ENCODE data around the gene DNAAF1. TPM values are rescaled to one million over a fixed set of nuclear protein-coding genes. Genes with fewer than 3 reads are reported as not detected.

DNAAF1 gene
- total RNA-seq, 1 experiment from 2014 or later: not detected

DNA sequence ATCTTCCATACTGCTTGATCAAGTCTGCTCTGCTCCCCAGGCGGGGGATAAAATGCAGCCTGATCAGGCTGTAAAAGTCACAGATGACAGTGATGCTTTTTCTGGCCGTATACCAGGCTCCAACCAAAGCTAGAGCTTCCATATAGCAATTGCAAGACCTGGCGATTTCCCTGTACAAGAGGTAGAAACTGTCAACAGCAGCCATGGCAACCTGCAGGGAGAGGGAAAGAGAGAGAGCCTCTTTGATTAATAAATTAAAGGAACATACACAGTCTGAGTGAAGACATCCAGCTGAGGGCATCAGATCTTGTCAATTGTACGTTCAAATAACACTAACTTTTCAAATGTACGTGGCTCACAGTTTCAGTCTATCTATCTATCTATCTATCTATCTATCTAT is 14.0 kb upstream of the DNAAF1 start:
- POLR2A ChIA-PET: no interaction called here
- intact Hi-C loops (cut with micrococcal nuclease; ENCODE audit: unreplicated experiment): no loop called here

DNA sequence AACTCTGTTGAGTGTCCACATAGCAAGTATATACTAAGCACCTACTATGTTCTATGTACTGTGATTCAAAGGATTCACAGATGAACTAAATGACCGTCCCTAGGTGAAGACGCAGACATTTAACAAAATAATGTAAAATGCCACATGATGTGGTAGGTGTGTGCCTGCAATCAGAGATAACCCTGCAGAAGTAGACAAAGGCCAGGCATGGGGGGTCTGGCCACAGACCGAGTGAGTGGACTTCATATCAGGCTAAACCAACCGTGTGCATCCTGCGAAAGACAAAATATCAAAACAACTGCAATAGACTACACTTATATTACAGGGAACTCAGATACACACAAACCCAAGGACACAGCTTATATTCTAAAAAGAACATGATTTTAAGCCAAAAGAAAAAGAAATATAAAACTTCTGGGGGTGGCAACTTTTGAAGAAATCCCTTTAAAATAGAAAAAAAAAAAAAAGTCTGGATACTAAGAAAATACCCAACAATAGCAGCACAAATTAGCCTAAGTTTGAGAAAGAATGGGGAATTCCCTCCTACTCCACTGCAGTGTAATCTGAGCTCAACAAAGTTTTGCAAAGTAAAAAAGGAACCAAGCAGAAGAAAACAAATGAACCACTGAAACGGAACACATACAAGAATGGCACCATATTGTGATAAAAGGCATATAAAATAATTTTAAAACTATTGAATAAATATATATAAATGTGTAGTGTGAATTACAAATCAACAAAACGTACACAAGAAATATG is 12.4 kb upstream of the DNAAF1 start:
- H3K4me1 ChIP-seq (ENCODE audit: control insufficient read depth, insufficient read depth, low read length): no peaks in the 10 kb centered on the region
- no TSS peak for BruUV-seq (replicated peaks)
- H3K27me3 ChIP-seq (ENCODE audit: control insufficient read depth, insufficient read depth, low read length): no peaks in the 10 kb centered on the region
- TF ChIP-seq, protein P1, sequence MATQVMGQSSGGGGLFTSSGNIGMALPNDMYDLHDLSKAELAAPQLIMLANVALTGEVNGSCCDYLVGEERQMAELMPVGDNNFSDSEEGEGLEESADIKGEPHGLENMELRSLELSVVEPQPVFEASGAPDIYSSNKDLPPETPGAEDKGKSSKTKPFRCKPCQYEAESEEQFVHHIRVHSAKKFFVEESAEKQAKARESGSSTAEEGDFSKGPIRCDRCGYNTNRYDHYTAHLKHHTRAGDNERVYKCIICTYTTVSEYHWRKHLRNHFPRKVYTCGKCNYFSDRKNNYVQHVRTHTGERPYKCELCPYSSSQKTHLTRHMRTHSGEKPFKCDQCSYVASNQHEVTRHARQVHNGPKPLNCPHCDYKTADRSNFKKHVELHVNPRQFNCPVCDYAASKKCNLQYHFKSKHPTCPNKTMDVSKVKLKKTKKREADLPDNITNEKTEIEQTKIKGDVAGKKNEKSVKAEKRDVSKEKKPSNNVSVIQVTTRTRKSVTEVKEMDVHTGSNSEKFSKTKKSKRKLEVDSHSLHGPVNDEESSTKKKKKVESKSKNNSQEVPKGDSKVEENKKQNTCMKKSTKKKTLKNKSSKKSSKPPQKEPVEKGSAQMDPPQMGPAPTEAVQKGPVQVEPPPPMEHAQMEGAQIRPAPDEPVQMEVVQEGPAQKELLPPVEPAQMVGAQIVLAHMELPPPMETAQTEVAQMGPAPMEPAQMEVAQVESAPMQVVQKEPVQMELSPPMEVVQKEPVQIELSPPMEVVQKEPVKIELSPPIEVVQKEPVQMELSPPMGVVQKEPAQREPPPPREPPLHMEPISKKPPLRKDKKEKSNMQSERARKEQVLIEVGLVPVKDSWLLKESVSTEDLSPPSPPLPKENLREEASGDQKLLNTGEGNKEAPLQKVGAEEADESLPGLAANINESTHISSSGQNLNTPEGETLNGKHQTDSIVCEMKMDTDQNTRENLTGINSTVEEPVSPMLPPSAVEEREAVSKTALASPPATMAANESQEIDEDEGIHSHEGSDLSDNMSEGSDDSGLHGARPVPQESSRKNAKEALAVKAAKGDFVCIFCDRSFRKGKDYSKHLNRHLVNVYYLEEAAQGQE (IDR thresholded peaks at IDR 0.05; ENCODE audit: insufficient read depth in 1 of 2, low read depth in 2 of 2, low read length in 1 of 2): no peak
- TF ChIP-seq, protein P2, sequence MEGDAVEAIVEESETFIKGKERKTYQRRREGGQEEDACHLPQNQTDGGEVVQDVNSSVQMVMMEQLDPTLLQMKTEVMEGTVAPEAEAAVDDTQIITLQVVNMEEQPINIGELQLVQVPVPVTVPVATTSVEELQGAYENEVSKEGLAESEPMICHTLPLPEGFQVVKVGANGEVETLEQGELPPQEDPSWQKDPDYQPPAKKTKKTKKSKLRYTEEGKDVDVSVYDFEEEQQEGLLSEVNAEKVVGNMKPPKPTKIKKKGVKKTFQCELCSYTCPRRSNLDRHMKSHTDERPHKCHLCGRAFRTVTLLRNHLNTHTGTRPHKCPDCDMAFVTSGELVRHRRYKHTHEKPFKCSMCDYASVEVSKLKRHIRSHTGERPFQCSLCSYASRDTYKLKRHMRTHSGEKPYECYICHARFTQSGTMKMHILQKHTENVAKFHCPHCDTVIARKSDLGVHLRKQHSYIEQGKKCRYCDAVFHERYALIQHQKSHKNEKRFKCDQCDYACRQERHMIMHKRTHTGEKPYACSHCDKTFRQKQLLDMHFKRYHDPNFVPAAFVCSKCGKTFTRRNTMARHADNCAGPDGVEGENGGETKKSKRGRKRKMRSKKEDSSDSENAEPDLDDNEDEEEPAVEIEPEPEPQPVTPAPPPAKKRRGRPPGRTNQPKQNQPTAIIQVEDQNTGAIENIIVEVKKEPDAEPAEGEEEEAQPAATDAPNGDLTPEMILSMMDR (IDR thresholded peaks at IDR 0.05): no peak
- TF ChIP-seq TCF7L2 (IDR thresholded peaks at IDR 0.05; ENCODE audit: low read depth, low read length): no peak
- no peak overlapping the region for H3K4me3 ChIP-seq (ENCODE audit: low read depth in 2 of 2, low read length in 2 of 2)
- ChIA-PET CTCF (no interaction called here), POLR2A (no interaction called here)
- DNase-seq (ENCODE audit: low read depth, low spot score) (no peak), ATAC-seq (no peak)
- no peak overlapping the region for H3K27ac ChIP-seq (ENCODE audit: low read length)
- no peaks in the 10 kb centered on the region for H3K36me3 ChIP-seq (ENCODE audit: control insufficient read depth, insufficient read depth, low read length)
- intact Hi-C loops (cut with micrococcal nuclease; ENCODE audit: unreplicated experiment) (no loop called here), in situ Hi-C loops (cut with HindIII; ENCODE audit: low pct_unique_long_range_greater_than_20kb, low sequenced_read_pairs) (no loop called here)
- H3K9me3 ChIP-seq (ENCODE audit: control insufficient read depth, insufficient read depth, low read depth, low read length): no peaks in the 10 kb centered on the region

More for the DNA sequence above, 14.0 kb upstream of the DNAAF1 start:
- no peaks in the 10 kb centered on the region for H3K36me3 ChIP-seq (ENCODE audit: control insufficient read depth, insufficient read depth, low read length)
- no peak overlapping the region for H3K4me3 ChIP-seq (ENCODE audit: low read depth in 2 of 2, low read length in 2 of 2)
- no peak for DNase-seq (ENCODE audit: low read depth, low spot score)
- TF ChIP-seq POLR2AphosphoS5 (IDR thresholded peaks at IDR 0.05; ENCODE audit: low read depth, low read length) (no peak), SIN3A (IDR thresholded peaks at IDR 0.05; ENCODE audit: borderline replicate concordance, insufficient read depth, low read depth, low read length) (no peak), TCF7L2 (IDR thresholded peaks at IDR 0.05; ENCODE audit: low read depth, low read length) (no peak)
- TF ChIP-seq, protein P1 (IDR thresholded peaks at IDR 0.05; ENCODE audit: insufficient read depth in 1 of 2, low read depth in 2 of 2, low read length in 1 of 2): no peak
- TF ChIP-seq, protein P2 (IDR thresholded peaks at IDR 0.05): no peak
- BruUV-seq (replicated peaks): no TSS peak
- no peaks in the 10 kb centered on the region for H3K4me1 ChIP-seq (ENCODE audit: control insufficient read depth, insufficient read depth, low read length)
- ATAC-seq: no peak
- in situ Hi-C loops (cut with HindIII; ENCODE audit: low pct_unique_long_range_greater_than_20kb, low sequenced_read_pairs): no loop called here
- CTCF ChIA-PET: no interaction called here
- no peak overlapping the region for H3K27ac ChIP-seq (ENCODE audit: low read length)
- H3K27me3 ChIP-seq (ENCODE audit: control insufficient read depth, insufficient read depth, low read length): no peaks in the 10 kb centered on the region
- no peaks in the 10 kb centered on the region for H3K9me3 ChIP-seq (ENCODE audit: control insufficient read depth, insufficient read depth, low read depth, low read length)
